ENCODE measurements around the gene NHSL1.
A peak's percentile ranks its signal among the peaks of the same experiment; 100 is the strongest.

Gene NHSL1

GRCh38 chr6:138535728-138536455 lies 36.6 kb upstream of the NHSL1 start:
- H3K36me3 ChIP-seq (ENCODE audit: control insufficient read depth, insufficient read depth, low read length, severe bottlenecking) = no peaks in the 10 kb centered on the region
- DNase-seq (ENCODE audit: low read depth) = no peak
- no peaks in the 10 kb centered on the region for H3K9me3 ChIP-seq (ENCODE audit: control insufficient read depth, low read length)
- no peak overlapping the region for H3K4me3 ChIP-seq (ENCODE audit: low read length)
- H3K9ac ChIP-seq (ENCODE audit: low read length) = no peak overlapping the region
- no peaks in the 10 kb centered on the region for H3K27me3 ChIP-seq (replicated peaks; ENCODE audit: control insufficient read depth, insufficient read depth, low read length)
- peaks cover 43% of the 10 kb centered on the region for H3K4me1 ChIP-seq (ENCODE audit: control insufficient read depth, insufficient read depth, low read length)

- no peaks in the 10 kb centered on the region for H3K9me3 ChIP-seq (ENCODE audit: control insufficient read depth, low read length)
- no peaks in the 10 kb centered on the region for H3K27me3 ChIP-seq (replicated peaks; ENCODE audit: control insufficient read depth, insufficient read depth, low read length)
- no peak overlapping the region for H3K4me3 ChIP-seq (ENCODE audit: low read length)
- H3K9ac ChIP-seq (ENCODE audit: low read length) = no peak overlapping the region
- H3K4me1 ChIP-seq (ENCODE audit: control insufficient read depth, insufficient read depth, low read length) = peaks cover 28% of the 10 kb centered on the region
- no peaks in the 10 kb centered on the region for H3K36me3 ChIP-seq (ENCODE audit: control insufficient read depth, insufficient read depth, low read length, severe bottlenecking)
- DNase-seq (ENCODE audit: low read depth) = no peak
These were observed 34.4 kb upstream of the NHSL1 start for GRCh38 chr6:138533667-138534066.

- Histone ChIP-seq H3K27me3 (replicated peaks; ENCODE audit: control insufficient read depth, insufficient read depth, low read length) (no peaks in the 10 kb centered on the region), H3K4me3 (ENCODE audit: low read length) (no peak overlapping the region), H3K36me3 (ENCODE audit: control insufficient read depth, insufficient read depth, low read length, severe bottlenecking) (no peaks in the 10 kb centered on the region), H3K9me3 (ENCODE audit: control insufficient read depth, low read length) (no peaks in the 10 kb centered on the region), H3K9ac (ENCODE audit: low read length) (no peak overlapping the region), H3K4me1 (ENCODE audit: control insufficient read depth, insufficient read depth, low read length) (peaks cover 23% of the 10 kb centered on the region)
- no peak for DNase-seq (ENCODE audit: low read depth)
These were observed 32.1 kb upstream of the NHSL1 start for GRCh38 chr6:138531387-138531786.

- Histone ChIP-seq H3K27me3 (replicated peaks; ENCODE audit: control insufficient read depth, insufficient read depth, low read length) (no peaks in the 10 kb centered on the region), H3K4me3 (ENCODE audit: low read length) (no peak overlapping the region), H3K36me3 (ENCODE audit: control insufficient read depth, insufficient read depth, low read length, severe bottlenecking) (no peaks in the 10 kb centered on the region), H3K9ac (ENCODE audit: low read length) (no peak overlapping the region), H3K9me3 (ENCODE audit: control insufficient read depth, low read length) (no peaks in the 10 kb centered on the region), H3K4me1 (ENCODE audit: control insufficient read depth, insufficient read depth, low read length) (peaks cover 30% of the 10 kb centered on the region)
- no peak for DNase-seq (ENCODE audit: low read depth)
These were observed 30.2 kb upstream of the NHSL1 start for GRCh38 chr6:138529478-138529877.

GRCh38 chr6:138528956-138529355 lies 29.7 kb upstream of the NHSL1 start:
- no peak overlapping the region for H3K4me3 ChIP-seq (ENCODE audit: low read length)
- no peaks in the 10 kb centered on the region for H3K36me3 ChIP-seq (ENCODE audit: control insufficient read depth, insufficient read depth, low read length, severe bottlenecking)
- H3K9me3 ChIP-seq (ENCODE audit: control insufficient read depth, low read length) = no peaks in the 10 kb centered on the region
- no peaks in the 10 kb centered on the region for H3K27me3 ChIP-seq (replicated peaks; ENCODE audit: control insufficient read depth, insufficient read depth, low read length)
- no peak overlapping the region for H3K9ac ChIP-seq (ENCODE audit: low read length)
- peaks cover 35% of the 10 kb centered on the region for H3K4me1 ChIP-seq (ENCODE audit: control insufficient read depth, insufficient read depth, low read length)
- no peak for DNase-seq (ENCODE audit: low read depth)

- no peak overlapping the region for H3K9ac ChIP-seq (ENCODE audit: low read length)
- DNase-seq (ENCODE audit: low read depth) = no peak
- no peaks in the 10 kb centered on the region for H3K36me3 ChIP-seq (ENCODE audit: control insufficient read depth, insufficient read depth, low read length, severe bottlenecking)
- H3K27me3 ChIP-seq (replicated peaks; ENCODE audit: control insufficient read depth, insufficient read depth, low read length) = no peaks in the 10 kb centered on the region
- no peak overlapping the region for H3K4me3 ChIP-seq (ENCODE audit: low read length)
- no peaks in the 10 kb centered on the region for H3K9me3 ChIP-seq (ENCODE audit: control insufficient read depth, low read length)
- peaks cover 43% of the 10 kb centered on the region for H3K4me1 ChIP-seq (ENCODE audit: control insufficient read depth, insufficient read depth, low read length)
These were observed 28.8 kb upstream of the NHSL1 start for GRCh38 chr6:138528137-138528536.

GRCh38 chr6:138527411-138528088 lies 28.3 kb upstream of the NHSL1 start:
- Histone ChIP-seq H3K27me3 (replicated peaks; ENCODE audit: control insufficient read depth, insufficient read depth, low read length) (no peaks in the 10 kb centered on the region), H3K4me1 (ENCODE audit: control insufficient read depth, insufficient read depth, low read length) (peaks cover 48% of the 10 kb centered on the region), H3K9ac (ENCODE audit: low read length) (no peak overlapping the region), H3K9me3 (ENCODE audit: control insufficient read depth, low read length) (no peaks in the 10 kb centered on the region), H3K36me3 (ENCODE audit: control insufficient read depth, insufficient read depth, low read length, severe bottlenecking) (no peaks in the 10 kb centered on the region), H3K4me3 (ENCODE audit: low read length) (no peak overlapping the region)
- no peak for DNase-seq (ENCODE audit: low read depth)

- no peaks in the 10 kb centered on the region for H3K27me3 ChIP-seq (replicated peaks; ENCODE audit: control insufficient read depth, insufficient read depth, low read length)
- H3K36me3 ChIP-seq (ENCODE audit: control insufficient read depth, insufficient read depth, low read length, severe bottlenecking) = no peaks in the 10 kb centered on the region
- H3K9ac ChIP-seq (ENCODE audit: low read length) = peak overlapping the region; percentile 69
- H3K4me3 ChIP-seq (ENCODE audit: low read length) = peak overlapping the region; percentile 75
- H3K4me1 ChIP-seq (ENCODE audit: control insufficient read depth, insufficient read depth, low read length) = peaks cover 55% of the 10 kb centered on the region
- DNase-seq (ENCODE audit: low read depth) = no peak
- H3K9me3 ChIP-seq (ENCODE audit: control insufficient read depth, low read length) = no peaks in the 10 kb centered on the region
These were observed 27.5 kb upstream of the NHSL1 start for GRCh38 chr6:138526822-138527235.

- no peaks in the 10 kb centered on the region for H3K9me3 ChIP-seq (ENCODE audit: control insufficient read depth, low read length)
- H3K36me3 ChIP-seq (ENCODE audit: control insufficient read depth, insufficient read depth, low read length, severe bottlenecking) = no peaks in the 10 kb centered on the region
- no peaks in the 10 kb centered on the region for H3K27me3 ChIP-seq (replicated peaks; ENCODE audit: control insufficient read depth, insufficient read depth, low read length)
- no peak for DNase-seq (ENCODE audit: low read depth)
- no peak overlapping the region for H3K4me3 ChIP-seq (ENCODE audit: low read length)
- H3K9ac ChIP-seq (ENCODE audit: low read length) = no peak overlapping the region
- H3K4me1 ChIP-seq (ENCODE audit: control insufficient read depth, insufficient read depth, low read length) = peaks cover 56% of the 10 kb centered on the region
These were observed 26.1 kb upstream of the NHSL1 start for GRCh38 chr6:138525355-138525754.

- no peak for DNase-seq (ENCODE audit: low read depth)
- Histone ChIP-seq H3K36me3 (ENCODE audit: control insufficient read depth, insufficient read depth, low read length, severe bottlenecking) (no peaks in the 10 kb centered on the region), H3K9me3 (ENCODE audit: control insufficient read depth, low read length) (no peaks in the 10 kb centered on the region), H3K9ac (ENCODE audit: low read length) (no peak overlapping the region), H3K4me1 (ENCODE audit: control insufficient read depth, insufficient read depth, low read length) (peaks cover 55% of the 10 kb centered on the region), H3K4me3 (ENCODE audit: low read length) (no peak overlapping the region), H3K27me3 (replicated peaks; ENCODE audit: control insufficient read depth, insufficient read depth, low read length) (no peaks in the 10 kb centered on the region)
These were observed 25.2 kb upstream of the NHSL1 start for GRCh38 chr6:138524526-138524925.

- H3K27me3 ChIP-seq (replicated peaks; ENCODE audit: control insufficient read depth, insufficient read depth, low read length) = no peaks in the 10 kb centered on the region
- H3K36me3 ChIP-seq (ENCODE audit: control insufficient read depth, insufficient read depth, low read length, severe bottlenecking) = no peaks in the 10 kb centered on the region
- peaks cover 48% of the 10 kb centered on the region for H3K4me1 ChIP-seq (ENCODE audit: control insufficient read depth, insufficient read depth, low read length)
- H3K9me3 ChIP-seq (ENCODE audit: control insufficient read depth, low read length) = no peaks in the 10 kb centered on the region
- H3K4me3 ChIP-seq (ENCODE audit: low read length) = no peak overlapping the region
- H3K9ac ChIP-seq (ENCODE audit: low read length) = no peak overlapping the region
- DNase-seq (ENCODE audit: low read depth) = no peak
These were observed 24.3 kb upstream of the NHSL1 start for GRCh38 chr6:138523347-138524210.

All from adipocyte (in vitro differentiated cells).